GM21367 (cell line): Measurements from ENCODE around the gene ZNF184.
"Not testable (repeated sequence)": the region's sequence is repeated elsewhere in the genome, so short reads cannot be mapped to it uniquely, and the experiment has no call there.

ENCODE experiments used
- ATAC-seq: cut with Tn5 transposase; IDR thresholded peaks from one replicate; pipeline ENCODE4 v1.9.1; 2021; ENCODE audit not compliant: unreplicated experiment

The ZNF184 gene

DNA sequence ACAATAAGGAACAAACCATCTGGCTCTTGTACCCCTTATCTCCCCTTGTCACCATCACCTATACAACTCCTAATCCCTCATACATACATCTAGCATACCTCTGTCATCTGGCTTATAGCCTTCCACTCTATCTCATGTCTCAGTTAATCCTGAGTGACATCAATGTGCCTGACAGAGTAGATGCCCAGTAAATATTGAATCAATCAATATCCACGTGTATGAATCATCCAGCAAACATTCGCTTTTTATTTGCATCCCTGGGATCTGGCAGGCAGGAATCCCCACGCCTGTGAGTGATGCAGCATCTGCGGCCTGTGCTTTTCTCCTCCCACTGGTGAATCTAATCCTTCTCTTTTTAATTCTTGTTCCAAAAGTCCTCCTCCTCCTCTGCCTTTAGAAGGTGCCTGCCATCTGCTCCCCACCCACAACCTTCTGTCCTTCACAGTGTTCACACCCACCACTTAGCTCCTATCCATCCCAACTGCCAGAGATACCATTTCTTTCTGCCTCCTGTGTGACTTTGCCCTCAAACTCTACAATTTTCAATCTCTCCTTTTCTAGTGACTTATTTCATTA lies 46.8 kb downstream of the ZNF184 start:
- ATAC-seq, result no peak

DNA sequence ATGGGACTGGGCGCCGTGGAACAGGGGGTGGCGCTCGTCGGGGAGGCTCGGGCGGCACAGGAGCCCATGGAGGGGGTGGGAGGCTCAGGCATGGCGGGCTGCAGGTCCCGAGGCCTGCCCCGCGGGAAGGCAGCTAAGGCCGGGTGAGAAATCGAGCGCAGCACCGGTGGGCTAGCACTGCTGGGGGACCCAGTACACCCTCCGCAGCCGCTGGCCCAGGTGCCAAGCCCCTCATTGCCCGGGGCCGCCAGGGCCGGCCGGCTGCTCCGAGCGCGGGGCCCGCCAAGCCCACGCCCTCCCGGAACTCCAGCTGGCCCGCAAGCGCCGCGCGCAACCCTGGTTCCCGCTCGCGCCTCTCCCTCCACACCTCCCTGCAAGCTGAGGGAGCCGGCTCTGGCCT lies 48.1 kb downstream of the ZNF184 start:
- ATAC-seq, result not testable (repeated sequence)

DNA sequence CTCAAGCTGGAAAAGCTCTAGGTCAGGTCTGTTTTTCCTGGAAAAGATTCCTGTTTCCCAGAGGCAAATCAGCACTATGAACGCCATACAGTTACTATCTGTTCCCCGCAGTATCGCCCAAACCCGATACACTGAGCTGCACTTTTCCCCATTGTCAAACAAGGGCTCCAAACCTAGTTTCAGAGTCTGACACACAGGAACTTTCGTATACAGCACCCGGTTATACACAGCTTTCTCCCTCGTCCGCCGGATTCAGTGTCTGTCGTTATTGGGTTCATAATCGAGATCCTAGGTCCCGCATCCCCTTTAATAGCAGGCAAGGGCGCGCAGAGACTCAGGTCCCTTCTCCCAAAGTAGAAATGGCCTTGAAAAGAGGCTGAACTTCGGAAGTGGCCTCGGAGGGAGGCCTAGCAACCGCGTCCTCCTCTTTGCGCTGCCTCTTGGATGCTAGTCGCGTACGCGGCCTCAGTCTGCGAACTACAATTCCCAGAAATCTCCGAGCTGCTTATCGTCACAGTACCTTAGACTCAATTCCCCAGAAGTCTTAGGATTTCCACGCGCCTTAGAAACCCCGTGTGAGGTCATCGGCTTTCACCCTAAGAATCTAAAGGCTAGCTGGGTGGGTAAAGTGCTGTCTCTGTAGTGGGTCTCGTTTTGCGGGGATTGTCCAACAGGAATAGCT lies 50.1 kb downstream of the ZNF184 start:
- ATAC-seq, result no peak

DNA sequence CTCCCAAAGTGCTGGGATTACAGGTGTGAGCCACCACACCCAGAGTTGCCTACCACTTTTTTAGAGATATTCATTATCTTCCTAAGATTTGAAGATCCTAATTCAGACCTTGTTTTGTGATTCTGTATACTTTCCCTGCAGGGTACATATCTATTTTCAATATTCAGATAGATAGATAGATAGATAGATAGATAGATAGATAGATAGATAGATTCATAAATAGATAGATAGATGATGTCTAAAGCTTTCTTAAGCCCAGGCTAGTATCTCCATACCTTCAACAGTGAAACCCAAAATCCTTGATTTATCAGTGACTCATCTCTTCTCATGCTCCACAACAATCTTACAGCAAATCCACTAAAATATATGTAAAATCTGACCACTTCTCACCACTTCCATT lies 53.5 kb downstream of the ZNF184 start:
- no peak for ATAC-seq

DNA sequence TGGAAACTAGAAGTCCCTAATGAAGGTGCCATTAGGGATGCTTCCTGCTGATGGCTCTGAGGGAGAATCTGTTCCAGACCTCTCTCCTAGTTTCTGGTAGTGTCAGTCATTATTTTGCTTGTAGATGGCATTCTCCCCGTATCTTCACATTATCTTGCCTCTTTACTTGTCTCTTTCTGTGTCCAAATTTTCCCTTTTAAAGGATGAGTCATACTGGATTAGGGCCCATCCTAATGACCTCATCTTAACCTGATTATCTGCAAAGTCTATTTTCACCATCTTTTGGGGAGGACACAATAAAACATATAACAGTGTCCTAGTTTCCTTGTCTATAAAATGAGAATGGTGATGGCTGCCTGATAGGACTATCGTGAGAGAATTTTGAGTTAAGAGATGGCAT lies 57.0 kb downstream of the ZNF184 start:
- ATAC-seq, result no peak

DNA sequence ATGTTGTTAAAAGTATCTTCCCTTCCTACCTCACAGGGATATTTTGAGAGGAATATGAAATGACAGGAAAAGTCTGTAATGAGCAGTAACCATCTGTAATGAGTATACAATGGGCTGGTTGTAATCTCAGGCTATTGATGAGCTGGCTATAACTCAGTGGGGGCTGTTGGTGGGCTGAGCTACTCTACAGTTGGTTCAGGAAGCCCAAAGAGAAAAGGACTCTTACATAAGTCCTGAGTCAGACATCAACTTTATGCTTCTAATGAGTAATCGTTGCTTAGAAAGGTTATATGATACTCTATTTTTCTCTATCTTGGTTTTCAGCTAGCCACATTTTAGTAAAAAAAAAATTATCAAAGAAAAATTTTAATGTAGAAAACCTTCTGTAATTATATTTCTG lies 57.9 kb downstream of the ZNF184 start:
- ATAC-seq, result no peak

DNA sequence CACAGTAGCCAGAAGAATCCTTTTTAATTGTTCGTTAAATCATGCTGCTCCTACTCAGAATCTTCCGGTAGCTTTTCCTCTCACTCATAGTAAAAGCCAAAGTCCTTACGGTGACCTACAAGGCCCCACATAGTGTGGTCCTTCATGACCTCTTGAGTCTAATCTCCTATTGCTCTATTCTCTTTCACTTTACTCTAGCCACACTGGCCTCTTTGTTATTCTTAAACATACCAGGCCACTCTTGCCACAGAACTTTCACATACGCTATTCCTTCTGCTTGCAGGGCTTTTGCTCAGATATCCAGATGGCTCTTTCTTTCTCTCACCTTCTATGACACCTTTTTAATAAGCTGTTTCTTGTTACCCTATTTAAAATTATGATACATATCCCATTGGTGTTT lies 58.6 kb downstream of the ZNF184 start:
- ATAC-seq, result no peak

DNA sequence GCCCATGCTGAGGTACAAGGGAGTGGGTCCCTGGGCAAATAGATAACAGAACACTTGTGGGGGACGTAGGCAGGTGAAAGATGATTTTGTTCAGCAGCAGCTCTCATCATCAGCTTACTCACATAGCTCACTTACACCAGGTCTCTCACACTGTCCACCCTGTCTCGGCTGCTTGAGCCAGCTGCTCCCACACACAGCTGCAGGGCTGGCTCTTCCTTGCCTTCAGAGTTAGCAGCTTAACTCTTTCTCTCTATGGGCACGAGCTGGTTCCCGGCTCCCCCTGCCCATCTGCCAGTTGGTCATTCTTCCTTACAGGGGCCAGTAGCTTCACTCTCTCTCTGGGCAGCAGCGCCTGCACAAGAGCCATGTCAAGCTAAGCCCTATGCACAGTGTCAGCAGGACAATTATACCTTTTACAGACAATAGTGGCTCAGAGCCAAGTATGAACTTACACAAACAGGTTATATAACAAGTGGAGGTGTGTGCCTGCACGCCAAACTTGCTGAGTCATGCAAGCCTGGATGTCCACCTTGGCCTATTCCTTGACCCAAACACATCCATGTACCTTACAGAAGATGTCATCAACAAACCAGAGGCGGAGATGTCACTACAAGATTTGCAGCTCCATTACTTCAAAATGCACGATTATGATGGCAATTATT lies 65.6 kb downstream of the ZNF184 start:
- ATAC-seq, result no peak

DNA sequence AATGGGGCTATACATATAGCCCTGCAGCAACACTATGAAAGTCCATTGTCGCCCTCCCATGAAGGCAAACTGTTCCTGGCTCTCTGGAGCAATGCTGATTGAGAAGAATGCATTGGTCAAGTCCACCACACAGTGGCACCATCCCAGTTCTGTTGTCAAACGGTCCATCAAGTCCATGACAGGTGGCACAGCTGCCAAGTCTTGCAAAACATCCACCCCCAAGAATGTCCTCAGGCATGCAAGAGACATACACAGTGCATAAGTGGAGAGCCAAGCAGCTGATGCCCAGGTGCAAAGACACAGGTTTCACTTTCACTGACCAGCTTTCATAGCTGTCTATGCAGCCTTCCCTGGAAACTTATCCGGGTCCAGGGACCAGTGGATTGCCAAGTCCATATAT lies 66.8 kb downstream of the ZNF184 start:
- ATAC-seq, result no peak

DNA sequence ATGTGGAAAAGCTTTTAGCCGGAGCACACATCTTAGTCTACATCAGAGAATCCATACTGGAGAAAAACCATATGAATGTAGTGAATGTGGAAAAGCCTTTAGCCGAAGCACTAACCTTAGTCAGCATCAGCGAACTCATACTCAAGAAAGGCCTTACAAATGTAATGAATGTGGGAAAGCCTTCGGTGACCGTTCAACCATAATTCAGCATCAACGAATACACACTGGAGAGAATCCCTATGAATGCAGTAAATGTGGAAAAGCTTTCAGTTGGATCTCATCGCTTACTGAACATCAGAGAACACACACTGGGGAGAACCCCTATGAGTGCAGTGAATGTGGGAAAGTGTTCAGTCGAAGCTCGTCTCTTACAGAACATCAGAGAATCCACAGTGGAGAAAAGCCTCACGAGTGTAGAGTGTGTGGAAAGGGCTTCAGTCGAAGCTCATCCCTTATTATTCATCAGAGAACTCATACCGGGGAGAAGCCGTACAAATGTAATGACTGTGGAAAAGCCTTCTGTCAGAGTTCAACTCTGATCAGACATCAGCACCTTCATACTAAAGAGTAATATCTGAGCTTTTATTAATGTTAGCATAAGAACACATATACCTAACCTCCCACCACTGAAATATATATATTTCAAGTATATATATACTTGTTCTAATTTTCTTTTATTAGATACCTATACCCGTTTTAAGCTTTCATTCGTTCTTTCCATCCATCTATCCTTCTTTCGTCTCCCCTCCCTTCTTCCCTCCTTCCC lies 71.8 kb downstream of the ZNF184 start:
- ATAC-seq, result no peak
